ENCODE results near the gene OSBPL2.

OSBPL2 gene

GRCh38 chr20:62269378-62269777 lies 31.1 kb downstream of the OSBPL2 start:
- no peak for DNase-seq
- no peak overlapping the region for H3K27ac Mint-ChIP-seq
- H3K36me3 Mint-ChIP-seq (ENCODE audit: insufficient read depth) = peaks cover 45% of the 10 kb centered on the region
- peaks cover 3 to 5% of the 10 kb centered on the region in 2 donors for H3K4me1 Mint-ChIP-seq (ENCODE audit: low read depth in 2 of 2)
- no peaks in the 10 kb centered on the region for H3K27me3 Mint-ChIP-seq
- no peak for ATAC-seq (replicated peaks)
- H3K9me3 Mint-ChIP-seq = no peaks in the 10 kb centered on the region
- H3K4me3 Mint-ChIP-seq = no peak overlapping the region

GRCh38 chr20:62269871-62270270 lies 31.6 kb downstream of the OSBPL2 start:
- Mint-ChIP-seq H3K27me3 (no peaks in the 10 kb centered on the region), H3K4me1 (ENCODE audit: low read depth in 2 of 2) (peaks cover 3 to 5% of the 10 kb centered on the region in 2 donors), H3K4me3 (no peak overlapping the region), H3K9me3 (no peaks in the 10 kb centered on the region), H3K27ac (no peak overlapping the region), H3K36me3 (ENCODE audit: insufficient read depth) (peaks cover 44% of the 10 kb centered on the region)
- ATAC-seq (replicated peaks) = no peak
- DNase-seq = no peak

GRCh38 chr20:62272200-62272599 lies 33.9 kb downstream of the OSBPL2 start:
- H3K27me3 Mint-ChIP-seq = no peaks in the 10 kb centered on the region
- peak overlapping the region in 1 of 2 donors; percentile 55 for H3K27ac Mint-ChIP-seq
- peaks cover 43% of the 10 kb centered on the region for H3K36me3 Mint-ChIP-seq (ENCODE audit: insufficient read depth)
- no peak overlapping the region for H3K4me3 Mint-ChIP-seq
- ATAC-seq (replicated peaks) (no peak), DNase-seq (no peak)
- peaks cover 0 to 3% of the 10 kb centered on the region in 2 donors for H3K4me1 Mint-ChIP-seq (ENCODE audit: low read depth in 2 of 2)
- no peaks in the 10 kb centered on the region for H3K9me3 Mint-ChIP-seq

GRCh38 chr20:62273416-62273815 lies 35.1 kb downstream of the OSBPL2 start:
- Mint-ChIP-seq H3K4me3 (no peak overlapping the region), H3K27ac (peak overlapping the region in 1 of 2 donors; percentile 79), H3K27me3 (no peaks in the 10 kb centered on the region), H3K4me1 (ENCODE audit: low read depth in 2 of 2) (peaks cover 0 to 3% of the 10 kb centered on the region in 2 donors), H3K36me3 (ENCODE audit: insufficient read depth) (peaks cover 41% of the 10 kb centered on the region), H3K9me3 (no peaks in the 10 kb centered on the region)
- ATAC-seq (replicated peaks) (no peak), DNase-seq (no peak)

- Mint-ChIP-seq H3K4me3 (no peak overlapping the region), H3K36me3 (ENCODE audit: insufficient read depth) (peaks cover 44% of the 10 kb centered on the region), H3K4me1 (ENCODE audit: low read depth in 2 of 2) (peaks cover 0 to 3% of the 10 kb centered on the region in 2 donors), H3K27ac (peak overlapping the region; percentile 60 to 79), H3K27me3 (no peaks in the 10 kb centered on the region), H3K9me3 (no peaks in the 10 kb centered on the region)
- DNase-seq (no peak), ATAC-seq (replicated peaks) (no peak)
Observed at GRCh38 chr20:62274332-62274950, 36.1 kb downstream of the OSBPL2 start.

- DNase-seq (no peak), ATAC-seq (replicated peaks) (no peak)
- H3K36me3 Mint-ChIP-seq (ENCODE audit: insufficient read depth) = peaks cover 51% of the 10 kb centered on the region
- H3K9me3 Mint-ChIP-seq = no peaks in the 10 kb centered on the region
- no peaks in the 10 kb centered on the region for H3K4me1 Mint-ChIP-seq (ENCODE audit: low read depth in 2 of 2)
- H3K27me3 Mint-ChIP-seq = no peaks in the 10 kb centered on the region
- no peak overlapping the region for H3K4me3 Mint-ChIP-seq
- no peak overlapping the region for H3K27ac Mint-ChIP-seq
Observed at GRCh38 chr20:62275219-62275618, 36.9 kb downstream of the OSBPL2 start.

- Mint-ChIP-seq H3K9me3 (no peaks in the 10 kb centered on the region), H3K27ac (no peak overlapping the region), H3K4me3 (no peak overlapping the region), H3K27me3 (no peaks in the 10 kb centered on the region), H3K36me3 (ENCODE audit: insufficient read depth) (peaks cover 47% of the 10 kb centered on the region), H3K4me1 (ENCODE audit: low read depth in 2 of 2) (no peaks in the 10 kb centered on the region)
- ATAC-seq (replicated peaks) (no peak), DNase-seq (no peak)
Observed at GRCh38 chr20:62276439-62276838, 38.1 kb downstream of the OSBPL2 start.

- no peaks in the 10 kb centered on the region for H3K4me1 Mint-ChIP-seq (ENCODE audit: low read depth in 2 of 2)
- H3K9me3 Mint-ChIP-seq = no peaks in the 10 kb centered on the region
- no peaks in the 10 kb centered on the region for H3K27me3 Mint-ChIP-seq
- ATAC-seq (replicated peaks) (no peak), DNase-seq (no peak)
- H3K27ac Mint-ChIP-seq = no peak overlapping the region
- peaks cover 55% of the 10 kb centered on the region for H3K36me3 Mint-ChIP-seq (ENCODE audit: insufficient read depth)
- H3K4me3 Mint-ChIP-seq = no peak overlapping the region
Observed at GRCh38 chr20:62277253-62277652, 38.9 kb downstream of the OSBPL2 start.

- ATAC-seq (replicated peaks) (no peak), DNase-seq (no peak)
- Mint-ChIP-seq H3K4me1 (ENCODE audit: low read depth in 2 of 2) (no peaks in the 10 kb centered on the region), H3K27me3 (no peaks in the 10 kb centered on the region), H3K36me3 (ENCODE audit: insufficient read depth) (peaks cover 52% of the 10 kb centered on the region), H3K4me3 (no peak overlapping the region), H3K9me3 (no peaks in the 10 kb centered on the region), H3K27ac (no peak overlapping the region)
Observed at GRCh38 chr20:62280303-62280702, 42.0 kb downstream of the OSBPL2 start.

GRCh38 chr20:62281161-62281933 lies 43.0 kb downstream of the OSBPL2 start:
- DNase-seq (no peak), ATAC-seq (replicated peaks) (no peak)
- peak overlapping the region in 1 of 2 donors; percentile 22 for H3K27ac Mint-ChIP-seq
- H3K4me3 Mint-ChIP-seq = no peak overlapping the region
- no peaks in the 10 kb centered on the region for H3K27me3 Mint-ChIP-seq
- no peaks in the 10 kb centered on the region for H3K4me1 Mint-ChIP-seq (ENCODE audit: low read depth in 2 of 2)
- H3K36me3 Mint-ChIP-seq (ENCODE audit: insufficient read depth) = peaks cover 54% of the 10 kb centered on the region
- H3K9me3 Mint-ChIP-seq = no peaks in the 10 kb centered on the region

GRCh38 chr20:62282103-62282502 lies 43.8 kb downstream of the OSBPL2 start:
- H3K4me3 Mint-ChIP-seq = no peak overlapping the region
- H3K27me3 Mint-ChIP-seq = no peaks in the 10 kb centered on the region
- H3K27ac Mint-ChIP-seq = no peak overlapping the region
- no peak for ATAC-seq (replicated peaks)
- no peaks in the 10 kb centered on the region for H3K4me1 Mint-ChIP-seq (ENCODE audit: low read depth in 2 of 2)
- H3K36me3 Mint-ChIP-seq (ENCODE audit: insufficient read depth) = peaks cover 51% of the 10 kb centered on the region
- no peak for DNase-seq
- H3K9me3 Mint-ChIP-seq = no peaks in the 10 kb centered on the region

- no peak overlapping the region for H3K27ac Mint-ChIP-seq
- ATAC-seq (replicated peaks) (no peak), DNase-seq (no peak)
- no peaks in the 10 kb centered on the region for H3K4me1 Mint-ChIP-seq (ENCODE audit: low read depth in 2 of 2)
- H3K9me3 Mint-ChIP-seq = no peaks in the 10 kb centered on the region
- peaks cover 49% of the 10 kb centered on the region for H3K36me3 Mint-ChIP-seq (ENCODE audit: insufficient read depth)
- H3K4me3 Mint-ChIP-seq = no peak overlapping the region
- H3K27me3 Mint-ChIP-seq = no peaks in the 10 kb centered on the region
Observed at GRCh38 chr20:62282877-62283503, 44.7 kb downstream of the OSBPL2 start.

GRCh38 chr20:62284448-62284847 lies 46.1 kb downstream of the OSBPL2 start:
- no peak overlapping the region for H3K4me3 Mint-ChIP-seq
- no peaks in the 10 kb centered on the region for H3K9me3 Mint-ChIP-seq
- H3K27ac Mint-ChIP-seq = no peak overlapping the region
- DNase-seq (no peak), ATAC-seq (replicated peaks) (no peak)
- H3K36me3 Mint-ChIP-seq (ENCODE audit: insufficient read depth) = peaks cover 51% of the 10 kb centered on the region
- no peaks in the 10 kb centered on the region for H3K4me1 Mint-ChIP-seq (ENCODE audit: low read depth in 2 of 2)
- no peaks in the 10 kb centered on the region for H3K27me3 Mint-ChIP-seq

- H3K27me3 Mint-ChIP-seq = no peaks in the 10 kb centered on the region
- ATAC-seq (replicated peaks) = no peak
- peak overlapping the region in 1 of 2 donors; percentile 65 for H3K27ac Mint-ChIP-seq
- H3K9me3 Mint-ChIP-seq = no peaks in the 10 kb centered on the region
- no peaks in the 10 kb centered on the region for H3K4me1 Mint-ChIP-seq (ENCODE audit: low read depth in 2 of 2)
- H3K4me3 Mint-ChIP-seq = no peak overlapping the region
- H3K36me3 Mint-ChIP-seq (ENCODE audit: insufficient read depth) = peaks cover 45% of the 10 kb centered on the region
- no peak for DNase-seq
Observed at GRCh38 chr20:62285151-62285550, 46.8 kb downstream of the OSBPL2 start.

Data from effector memory CD8-positive, alpha-beta T cell (primary cell).